Esophagus muscularis mucosa (tissue), 4 donors: ENCODE data around the gene SAFB2.

ENCODE experiments used
- CTCF ChIP-seq, 3 experiments: fragments of 200-600 bp in 2 of 3; fragments of 450-650 bp in 1 of 3; sonication (generic) in 2 of 3; IDR thresholded peaks; one replicate each; pipeline ENCODE4 v1.5.1; 2017 to 2019; ENCODE audit warnings: antibody characterized with exemption in 3 of 3, mild to moderate bottlenecking in 2 of 3, moderate library complexity in 1 of 3
- EP300 ChIP-seq: sonication (generic); formaldehyde crosslinking; IDR thresholded peaks from one replicate; pipeline ENCODE4 v1.6.1; 2017; ENCODE audit warnings: antibody characterized with exemption
- POLR2A ChIP-seq: fragments of 450-650 bp; IDR thresholded peaks from one replicate; pipeline ENCODE4 v1.6.1; 2017; ENCODE audit warnings: antibody characterized with exemption, moderate library complexity, mild to moderate bottlenecking, low read depth
- POLR2AphosphoS5 ChIP-seq, 2 donors: sonication (generic); formaldehyde crosslinking; IDR thresholded peaks; one replicate each; pipeline ENCODE4 v1.6.1; 2017; ENCODE audit warnings: antibody characterized with exemption in 2 of 2

GRCh38 chr19:5651361-5651760 is 28.8 kb upstream of the SAFB2 start:
- no peak for TF ChIP-seq CTCF (IDR thresholded peaks at IDR 0.05)
- no peak for TF ChIP-seq POLR2A
- TF ChIP-seq EP300 = no peak
- no peak for TF ChIP-seq POLR2AphosphoS5 (IDR thresholded peaks at IDR 0.05)
